Measurements from ENCODE around the gene PPP6C.

DNA sequence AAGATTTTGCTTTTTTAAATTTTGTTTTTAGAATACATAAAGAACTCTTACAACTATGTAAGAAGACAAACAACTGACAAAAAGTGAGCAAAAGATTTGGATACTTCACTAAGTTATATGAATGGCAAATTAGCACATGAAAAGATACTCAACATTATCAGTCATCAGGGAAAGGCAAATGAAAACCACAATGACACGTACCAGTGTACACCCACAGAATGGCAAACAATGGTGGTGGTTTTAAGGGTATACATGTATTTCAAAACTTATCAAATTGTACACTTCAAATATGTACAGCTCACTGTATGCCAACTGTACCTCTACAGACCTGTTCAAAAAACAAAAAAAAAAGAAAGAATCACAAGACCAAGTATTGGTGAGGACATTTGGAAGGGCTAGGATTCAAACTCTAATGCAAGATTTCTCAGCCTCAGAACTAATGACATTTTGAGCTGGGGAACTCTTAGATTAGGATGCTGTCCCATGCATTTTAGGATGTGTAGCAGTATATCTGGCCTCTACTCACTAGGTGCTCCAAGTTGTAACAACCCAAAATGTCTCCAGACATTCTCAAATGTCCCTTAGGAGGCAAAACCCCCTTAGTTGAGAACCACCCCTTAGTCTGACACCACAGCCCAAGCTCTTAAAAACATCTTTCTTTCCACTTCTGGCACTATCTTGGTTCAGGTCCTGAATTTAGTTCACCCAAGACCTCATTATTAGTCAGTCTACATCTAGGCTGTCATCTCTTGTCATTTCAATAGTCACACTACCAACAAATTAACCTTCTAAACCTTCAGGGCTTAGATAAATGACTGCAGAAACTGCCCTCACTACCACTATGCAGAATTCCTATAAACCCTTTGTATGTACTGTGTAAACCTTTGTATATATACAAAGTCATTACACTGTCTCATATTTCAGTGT is 55.9 kb downstream of the PPP6C start:
- TF ChIP-seq EZH2 (IDR thresholded peaks at IDR 0.05; ENCODE audit: insufficient read depth, poor library complexity, severe bottlenecking) (no peak), EZH2phosphoT487 (IDR thresholded peaks at IDR 0.05; ENCODE audit: insufficient read depth, low read depth) (no peak)

All from GM23248 (cell line).